GM21515 (cell line): ENCODE data around the gene RGS11.
"Not testable (repeated sequence)": the region's sequence is repeated elsewhere in the genome, so short reads cannot be mapped to it uniquely, and the experiment has no call there.

Experiments used
- ATAC-seq: cut with Tn5 transposase; IDR thresholded peaks from one replicate; pipeline ENCODE4 v1.9.1; 2021; ENCODE audit not compliant: unreplicated experiment

Gene RGS11

DNA sequence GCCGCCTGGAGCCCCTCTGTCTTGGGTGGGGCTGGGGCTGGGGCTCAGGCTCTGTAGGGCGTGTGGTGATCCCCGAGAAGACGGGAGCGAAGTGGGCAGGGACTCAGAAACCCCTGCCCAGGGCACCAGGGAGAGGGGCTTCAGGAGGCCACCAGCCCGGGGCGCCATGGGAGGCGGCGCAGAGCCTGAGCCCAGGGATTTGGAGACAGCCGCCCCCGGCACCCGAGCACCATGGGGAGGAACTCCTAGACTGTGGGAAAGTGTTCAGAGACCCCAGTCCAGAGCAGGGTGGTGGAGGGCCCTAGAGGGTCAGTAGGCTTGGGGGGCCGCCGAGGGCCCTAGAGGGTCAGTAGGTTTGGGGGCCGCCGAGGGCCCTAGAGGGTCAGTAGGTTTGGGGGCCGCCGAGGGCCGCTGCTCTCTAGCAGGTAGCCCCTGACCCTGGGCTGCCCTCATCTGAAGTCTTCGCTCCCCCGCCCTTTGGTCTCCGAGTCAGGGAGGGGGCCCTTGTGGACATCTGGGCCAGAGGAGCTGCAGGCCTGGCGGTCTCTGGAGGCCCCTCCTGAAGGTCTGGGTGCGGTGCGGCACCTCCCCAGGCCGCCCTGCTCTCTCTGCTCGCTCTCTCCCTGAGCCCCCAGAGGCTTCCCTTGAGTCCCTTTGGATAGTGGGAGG, 5.4 kb upstream of the RGS11 start:
- ATAC-seq, result no peak

DNA sequence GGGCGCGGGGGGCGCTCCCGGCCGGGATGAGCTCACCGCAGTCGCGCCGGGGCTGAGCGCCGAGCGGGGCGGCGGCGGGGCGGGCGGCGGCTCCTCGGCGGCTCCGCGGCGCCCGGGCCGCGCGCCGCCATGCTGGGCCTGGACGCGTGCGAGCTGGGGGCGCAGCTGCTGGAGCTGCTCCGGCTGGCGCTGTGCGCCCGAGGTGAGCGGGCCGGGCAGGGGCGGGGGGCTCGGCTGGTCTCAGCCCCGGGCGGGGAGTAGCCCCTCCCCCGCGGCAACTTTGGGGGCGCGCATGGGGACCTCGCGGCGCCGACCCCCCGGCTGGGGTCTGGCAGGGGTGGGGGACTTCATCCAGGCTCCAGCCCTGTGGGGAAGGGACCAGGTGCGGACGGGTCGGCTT, 4.8 kb upstream of the RGS11 start, which contains the start of gene ARHGDIG:
Gene ARHGDIG (plus strand): TSS at position 40 of the 400 bp plus-strand sequence. CDS start 90 bp downstream, at position 130.
- no peak for ATAC-seq

DNA sequence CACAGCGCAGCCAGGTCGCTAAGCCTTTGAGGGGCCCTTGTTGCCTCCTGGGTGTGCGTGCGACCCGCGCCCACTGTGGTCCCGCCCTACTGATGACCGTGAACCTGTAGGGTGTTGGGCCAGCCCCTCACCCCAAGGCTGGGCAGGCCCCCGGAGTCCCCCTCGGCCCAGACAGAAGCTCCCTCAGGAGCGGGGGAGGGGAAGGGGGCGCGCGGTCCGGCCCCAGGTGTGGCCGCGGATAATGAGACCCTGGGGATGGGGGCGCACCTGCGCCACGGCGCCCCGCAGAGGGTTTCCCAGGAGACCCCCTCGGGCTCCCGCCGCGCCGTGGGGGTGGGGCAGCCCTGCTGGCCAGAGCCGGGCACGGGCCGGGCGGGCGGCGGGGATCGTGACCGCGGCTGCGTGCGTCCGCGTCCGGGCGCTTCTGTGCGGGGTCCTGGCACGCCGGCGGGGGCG, 4.3 kb upstream of the RGS11 start:
- no peak for ATAC-seq

DNA sequence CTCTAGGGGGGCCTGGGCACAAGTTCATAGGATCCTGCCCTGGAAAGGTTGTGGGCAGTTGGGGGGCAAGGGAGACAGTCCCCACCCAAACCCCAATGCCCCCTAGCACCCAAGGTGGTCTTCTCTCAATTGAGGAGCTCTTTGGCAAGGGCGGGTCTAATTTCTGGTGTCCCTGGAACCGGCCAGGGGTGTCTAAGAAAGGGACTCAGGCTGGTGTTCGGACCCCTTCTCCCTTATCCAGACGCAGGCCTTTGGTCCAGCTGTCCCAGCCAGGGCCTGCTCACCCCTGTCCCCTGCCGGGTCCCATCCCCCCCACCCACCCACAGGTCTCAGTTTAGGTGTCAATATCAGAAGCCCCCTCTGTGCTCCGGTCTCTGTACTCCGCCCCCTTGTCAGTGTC, 3.8 kb upstream of the RGS11 start:
- no peak for ATAC-seq

DNA sequence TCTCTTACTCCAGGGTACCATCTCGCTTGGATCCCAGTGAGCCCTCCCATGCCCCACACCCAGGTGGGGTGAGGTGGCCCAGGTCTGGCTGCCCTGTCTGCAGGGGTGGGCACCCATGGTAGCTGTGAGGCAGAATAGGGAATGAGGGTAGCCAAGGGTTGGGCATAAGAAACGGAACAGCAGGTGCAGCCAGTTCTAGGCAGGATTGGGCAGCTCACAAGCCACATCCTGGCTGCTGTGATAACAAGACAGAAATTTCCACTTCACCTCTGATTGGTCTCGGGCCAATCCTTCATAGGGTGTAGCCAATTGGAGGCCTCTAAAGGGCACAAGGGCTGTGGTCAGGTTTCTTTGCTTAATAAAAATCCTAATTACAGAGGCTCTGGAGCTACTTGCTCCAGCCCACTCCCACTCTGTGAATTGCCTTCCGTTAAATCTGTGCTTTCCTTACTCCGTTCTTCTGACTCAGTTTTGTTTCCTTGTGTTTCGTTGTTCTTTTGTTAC, 3.2 kb upstream of the RGS11 start:
- no peak for ATAC-seq

DNA sequence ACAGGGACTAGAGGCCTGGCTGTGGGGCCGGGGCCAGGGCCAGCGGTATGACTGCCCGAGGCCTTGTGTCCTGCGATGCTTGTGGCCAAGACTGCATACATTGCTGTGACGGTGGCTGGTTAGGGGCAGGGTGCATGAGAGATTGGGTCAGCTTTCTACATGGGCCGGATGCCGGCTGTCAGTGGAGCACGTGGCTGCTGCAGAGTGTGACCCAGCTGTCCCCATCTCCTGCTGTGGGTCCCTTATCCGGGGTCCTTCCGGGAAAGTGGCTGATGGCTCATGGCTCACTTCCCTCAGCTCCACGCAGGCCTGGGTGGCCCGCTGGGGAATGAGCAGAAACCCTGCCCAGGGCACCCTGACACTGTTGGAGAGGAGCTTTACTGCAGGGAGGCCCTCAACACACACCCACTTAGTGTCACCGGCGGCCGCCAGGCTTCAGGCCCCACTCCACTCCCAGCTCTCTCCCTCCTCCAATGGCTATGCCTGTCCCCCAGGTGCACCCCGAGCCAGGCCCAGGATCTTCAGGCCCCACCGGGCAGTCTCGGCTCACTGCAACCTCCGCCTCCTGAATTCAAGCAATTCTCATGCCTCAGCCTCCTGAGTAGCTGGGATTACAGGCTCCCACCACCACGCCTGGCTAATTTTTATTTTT, 808 bp upstream of the RGS11 start:
- no peak for ATAC-seq

DNA sequence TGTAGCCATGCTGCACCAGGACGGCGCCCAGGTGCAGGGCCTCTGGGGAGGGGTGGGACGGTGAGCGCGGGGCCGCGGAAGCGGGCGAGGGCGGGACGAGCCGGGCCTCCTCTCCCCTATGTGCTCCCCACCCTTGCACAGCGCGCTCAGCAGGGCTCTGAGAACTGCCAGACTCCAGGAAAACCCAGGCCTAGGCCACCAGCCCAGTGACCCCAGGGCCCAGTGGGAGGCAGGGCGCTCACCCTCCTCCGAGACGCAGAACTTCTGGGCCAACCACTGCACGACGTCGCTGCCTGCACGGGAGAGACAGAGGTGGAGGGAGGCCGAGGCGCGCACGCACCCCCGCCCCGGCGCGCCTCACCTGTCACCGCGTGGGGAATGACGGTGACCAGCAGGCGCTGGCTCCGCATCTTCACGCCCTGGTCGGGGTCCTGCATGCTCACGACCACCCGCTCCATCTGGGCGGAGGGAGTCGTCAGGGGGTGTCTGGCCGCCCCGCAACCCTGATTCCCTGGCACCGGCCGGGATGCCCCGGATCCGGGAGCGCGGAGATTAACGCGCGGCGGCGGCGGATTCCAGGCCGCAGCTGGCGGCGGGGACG, 603 bp downstream of the RGS11 start:
- no peak for ATAC-seq

DNA sequence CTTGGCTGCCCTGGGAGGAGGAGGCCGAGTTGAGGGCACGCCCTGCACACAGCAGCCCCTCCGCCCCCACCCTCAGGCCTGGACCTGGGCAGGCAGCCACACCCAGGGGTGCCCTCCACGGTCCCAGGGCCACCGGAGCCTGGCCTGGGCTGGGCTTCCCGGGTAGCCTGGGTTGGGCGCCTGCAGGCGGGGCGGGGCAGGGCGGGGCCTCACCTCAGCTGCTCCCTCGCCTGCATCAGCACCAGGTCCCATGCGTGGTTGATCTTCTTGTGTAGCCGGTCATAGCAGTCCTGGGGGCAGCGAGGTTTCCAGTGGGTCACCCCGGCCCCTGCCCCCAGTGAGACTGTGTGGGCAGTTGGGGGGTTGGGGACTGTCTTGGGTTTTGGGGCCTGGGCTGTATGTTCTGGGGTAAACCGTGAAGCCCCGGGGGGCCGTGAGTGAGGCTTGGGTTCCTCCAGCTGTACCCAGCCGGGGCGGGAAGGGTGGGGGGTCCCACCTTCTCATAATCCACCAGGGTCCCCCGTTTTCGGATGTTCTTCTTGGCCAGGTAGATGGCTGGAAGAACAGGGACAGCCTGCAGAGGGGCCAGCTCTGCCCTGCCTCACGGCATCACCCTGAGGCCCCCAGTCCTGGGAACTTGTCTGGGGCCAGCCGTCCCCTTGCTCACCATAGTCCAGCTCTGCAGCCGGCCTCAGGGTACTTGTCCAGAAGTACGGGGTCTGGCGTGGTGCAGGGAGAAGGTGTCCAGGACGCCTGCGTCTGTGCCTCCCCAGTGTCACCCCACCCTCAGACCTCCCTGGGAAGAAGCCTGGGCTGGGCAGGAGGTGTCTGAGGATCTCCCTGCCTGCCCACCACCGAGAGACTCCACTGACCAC, 2.0 kb downstream of the RGS11 start:
- ATAC-seq, result no peak

DNA sequence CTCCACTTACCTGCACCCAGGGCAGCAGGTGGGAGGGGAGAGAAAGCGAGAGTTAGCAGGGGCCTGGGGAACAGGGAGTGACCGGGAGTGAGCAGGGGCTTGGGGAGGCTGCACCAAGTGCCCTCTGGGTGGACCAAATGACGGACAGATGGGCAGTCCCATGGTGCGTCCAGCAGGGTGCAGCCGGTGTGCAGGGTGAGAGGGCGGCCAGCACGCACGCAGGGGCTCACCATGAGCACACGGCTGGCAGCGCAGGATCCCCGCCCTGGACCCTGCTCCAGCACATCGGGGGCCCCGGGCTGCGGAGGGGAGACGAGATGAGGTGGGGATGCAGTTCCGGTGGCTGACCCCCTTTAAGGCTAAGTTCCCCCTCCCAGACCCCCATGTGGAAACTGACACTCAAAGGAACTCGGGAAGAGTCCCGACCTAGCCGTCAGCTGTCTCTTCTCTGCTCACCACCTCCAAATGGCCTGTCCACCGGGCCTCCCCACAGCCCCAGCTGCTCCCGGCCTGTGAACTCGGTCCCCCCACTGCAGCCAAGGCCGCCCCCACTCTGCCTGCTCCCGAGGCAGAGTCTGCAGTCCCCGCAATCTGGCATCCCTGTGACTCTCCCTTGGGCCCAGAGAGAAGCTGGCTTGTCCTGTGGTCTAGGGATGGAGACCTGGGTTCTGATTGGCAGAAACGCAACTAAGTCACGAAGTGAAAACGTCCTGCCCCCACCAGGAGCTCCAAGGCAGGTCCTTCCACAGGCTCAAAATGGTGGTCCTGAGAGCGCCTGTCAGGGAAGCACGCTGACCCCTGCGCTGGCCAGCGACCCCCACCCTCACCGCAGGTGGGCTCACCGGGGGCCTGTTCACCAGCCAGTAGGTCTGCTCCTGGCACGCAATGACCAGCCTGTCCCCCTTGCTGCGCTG, 2.9 kb downstream of the RGS11 start:
- no peak for ATAC-seq

DNA sequence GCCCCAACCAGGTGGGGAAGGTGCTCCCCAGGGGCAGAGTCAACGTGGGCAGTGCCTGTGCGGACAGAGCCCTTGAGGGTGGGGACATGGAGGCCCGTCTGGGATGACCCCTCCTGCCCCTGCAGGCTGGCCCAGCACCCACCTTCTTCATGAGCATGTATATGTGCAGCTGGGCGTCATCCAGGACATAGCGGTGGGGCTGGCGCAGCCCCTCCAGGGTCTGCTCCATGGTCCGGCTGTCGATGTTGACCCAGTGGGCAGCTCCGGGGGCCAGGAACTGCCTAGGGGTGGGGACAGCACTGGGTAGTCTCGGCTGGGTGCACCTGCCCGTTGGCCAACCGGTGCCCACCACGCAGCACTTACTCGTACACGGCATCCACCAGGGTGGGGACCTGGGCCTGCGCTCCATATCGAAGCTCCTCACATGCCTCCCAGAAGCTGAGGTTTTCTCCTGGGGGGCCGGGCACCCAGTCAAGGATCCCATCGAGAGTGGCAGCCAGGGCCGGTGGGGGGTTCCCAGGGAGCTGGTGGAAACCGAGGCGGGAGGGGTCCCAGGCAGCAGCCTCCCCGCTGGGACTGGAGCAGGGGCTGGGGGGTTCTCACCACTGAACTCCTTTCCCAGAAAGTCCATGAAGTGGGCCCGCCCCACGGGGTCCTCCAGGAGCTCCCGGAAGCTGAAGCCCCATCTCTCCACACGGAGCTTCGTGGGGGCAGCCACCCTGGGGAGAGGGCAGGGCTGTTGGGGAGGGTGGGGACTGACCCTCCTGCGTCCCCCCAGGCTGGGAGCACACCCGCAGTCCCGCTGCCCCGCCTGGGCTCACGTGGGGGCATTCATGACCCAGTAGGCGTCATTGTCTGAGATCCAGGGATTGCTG, 5.1 kb downstream of the RGS11 start:
- ATAC-seq, result no peak

DNA sequence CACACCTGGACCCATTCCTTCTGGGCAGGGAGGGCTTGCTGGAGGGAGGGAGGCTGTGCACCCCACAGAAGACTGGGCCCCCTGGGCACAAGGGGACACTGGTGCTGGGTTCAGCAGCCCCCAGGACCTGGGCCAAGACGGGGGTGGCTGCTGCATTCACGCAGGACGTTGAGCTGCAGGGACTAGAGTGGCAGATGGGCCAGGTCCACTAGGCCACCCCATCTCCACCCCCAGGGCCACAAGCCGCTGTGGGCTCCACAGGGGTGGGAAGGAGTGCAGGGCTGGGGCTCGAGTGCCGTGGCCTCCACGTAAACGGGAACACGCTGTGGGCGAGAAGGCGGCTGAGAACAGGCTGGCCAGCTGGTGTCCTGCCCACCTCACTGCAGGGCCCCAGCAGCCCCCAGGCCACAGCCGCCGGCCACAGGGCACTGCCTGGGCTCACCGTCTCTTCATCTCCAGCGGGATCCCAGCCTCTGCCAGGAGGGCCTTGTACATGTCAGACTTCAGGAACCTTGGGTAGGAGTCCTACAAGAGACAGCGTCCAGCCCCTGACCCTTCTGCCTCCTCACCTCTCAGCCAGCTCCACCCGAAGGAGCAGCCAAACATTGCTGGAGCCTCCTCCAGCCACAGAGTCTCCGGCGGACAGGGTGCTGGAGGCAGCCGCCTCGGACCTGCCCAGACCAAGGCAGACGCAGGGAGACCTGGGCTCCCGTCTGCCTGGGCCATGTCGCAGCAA, 6.5 kb downstream of the RGS11 start:
- ATAC-seq, result no peak

DNA sequence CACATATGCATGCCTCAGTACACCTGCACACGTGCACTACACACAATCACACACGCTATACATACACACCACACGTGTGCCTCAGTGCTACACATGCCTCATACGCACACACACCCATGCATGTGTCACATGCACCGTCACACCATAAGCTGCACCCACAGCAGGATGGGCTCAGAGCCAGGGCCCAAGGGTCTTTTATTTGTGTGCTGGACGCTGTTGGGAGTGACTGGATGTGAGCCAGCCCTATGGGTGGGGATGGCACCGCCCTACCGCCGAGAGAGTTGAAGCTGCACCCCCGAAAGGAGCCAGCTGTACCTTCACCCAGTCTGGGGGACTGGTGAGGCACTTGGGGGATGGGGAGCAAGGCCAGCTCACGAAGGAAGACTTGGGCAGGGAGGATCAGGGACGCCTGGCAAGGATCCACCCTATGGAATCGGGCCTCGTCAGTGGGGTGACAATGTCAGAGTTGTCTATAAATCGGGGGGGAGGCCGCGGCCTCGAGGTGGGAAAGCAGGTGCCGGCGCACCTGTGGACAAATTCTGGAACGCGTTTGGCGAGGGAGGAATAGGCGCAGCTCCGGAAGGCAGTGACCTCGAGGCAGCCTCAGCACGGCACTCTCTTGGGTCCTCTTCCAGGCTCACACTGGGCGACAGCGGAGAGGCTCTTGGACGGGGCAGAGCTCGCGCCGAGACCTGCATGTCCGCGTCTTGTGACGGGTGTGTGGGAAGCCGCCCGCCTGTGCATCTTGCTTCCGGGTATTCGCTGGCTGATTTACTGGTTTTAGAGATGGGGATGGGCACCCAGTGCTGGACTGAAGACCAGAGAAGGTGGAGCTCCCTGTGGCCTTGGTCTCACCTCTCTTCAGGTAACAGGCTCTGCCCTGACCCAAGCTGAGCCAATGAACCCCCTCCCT, 7.3 kb downstream of the RGS11 start:
- no peak for ATAC-seq

DNA sequence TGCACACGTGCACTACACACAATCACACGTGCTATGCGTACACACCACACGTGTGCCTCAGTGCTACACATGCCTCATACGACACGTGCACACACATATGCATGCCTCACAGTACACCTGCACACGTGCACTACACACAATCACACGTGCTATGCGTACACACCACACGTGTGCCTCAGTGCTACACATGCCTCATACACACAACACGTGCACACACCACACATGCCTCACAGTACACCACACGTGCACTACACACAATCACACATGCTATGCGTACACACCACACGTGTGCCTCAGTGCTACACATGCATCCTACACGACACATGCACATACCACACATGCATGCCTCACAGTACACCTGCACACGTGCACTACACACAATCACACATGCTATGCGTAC, 8.2 kb downstream of the RGS11 start:
- not testable (repeated sequence) for ATAC-seq

DNA sequence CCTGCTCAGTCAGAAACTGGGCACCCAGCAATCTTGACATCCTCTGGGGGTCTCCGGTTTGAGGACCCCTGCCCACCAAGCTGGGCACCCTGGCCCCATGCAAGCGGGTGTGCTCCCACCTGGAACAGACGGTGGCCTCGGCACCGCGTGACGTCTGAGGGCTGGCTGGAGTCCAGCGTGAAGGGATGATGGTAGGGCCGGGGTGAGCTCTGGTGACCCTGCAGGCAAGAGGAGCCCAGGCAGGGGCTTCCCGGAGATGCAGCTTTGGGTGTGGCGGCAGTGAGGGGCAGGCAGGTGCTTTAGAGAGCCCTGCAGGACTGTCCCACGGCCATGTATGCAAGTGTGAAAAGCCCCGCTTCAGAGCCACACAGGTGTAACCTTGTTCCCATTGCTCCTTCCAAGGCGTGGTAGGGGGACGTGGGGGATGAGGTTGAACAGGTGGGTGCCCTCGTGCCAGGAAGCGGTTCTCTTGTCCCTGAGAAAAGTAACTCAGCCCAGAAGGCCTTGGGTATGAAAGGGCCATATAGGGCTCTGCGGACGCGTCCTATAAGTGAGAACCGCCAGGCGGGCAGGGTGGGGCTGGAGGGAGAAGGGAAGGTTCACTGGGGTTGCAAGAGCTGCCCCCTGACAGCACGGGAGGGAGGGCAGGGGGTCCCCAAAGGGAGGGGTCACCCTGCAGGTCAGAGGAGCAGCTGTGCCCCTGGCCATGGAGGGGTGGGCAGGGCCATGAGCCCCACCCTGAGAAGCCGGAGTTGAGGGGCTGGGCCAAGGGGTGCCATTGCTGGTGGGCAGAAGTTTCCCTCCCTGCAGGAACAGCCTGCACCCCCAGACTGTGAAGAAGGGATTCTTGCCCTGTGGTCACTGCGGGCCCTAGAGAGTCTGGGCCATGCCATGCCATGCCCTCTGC, 9.2 kb downstream of the RGS11 start:
- no peak for ATAC-seq

DNA sequence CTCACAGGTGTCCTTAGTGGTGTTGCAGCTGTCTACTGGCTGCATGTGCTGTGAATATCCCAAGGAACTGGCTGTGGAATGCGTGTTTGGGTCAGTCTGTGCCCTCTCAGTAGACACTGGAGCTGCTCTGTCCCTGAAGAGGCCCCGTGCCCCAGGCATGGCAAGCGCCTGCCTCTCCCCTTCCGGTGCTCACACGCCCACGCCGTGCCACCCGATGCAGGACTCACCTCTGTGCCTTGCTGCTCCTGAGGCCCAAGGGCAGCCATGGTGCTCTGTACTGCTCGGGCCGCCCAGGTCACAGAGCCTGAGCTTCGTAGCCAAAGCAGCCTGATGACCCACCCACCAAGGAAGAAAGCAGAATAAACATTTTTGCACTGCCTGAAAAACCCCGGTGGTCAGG, 10.0 kb downstream of the RGS11 start:
- no peak for ATAC-seq

DNA sequence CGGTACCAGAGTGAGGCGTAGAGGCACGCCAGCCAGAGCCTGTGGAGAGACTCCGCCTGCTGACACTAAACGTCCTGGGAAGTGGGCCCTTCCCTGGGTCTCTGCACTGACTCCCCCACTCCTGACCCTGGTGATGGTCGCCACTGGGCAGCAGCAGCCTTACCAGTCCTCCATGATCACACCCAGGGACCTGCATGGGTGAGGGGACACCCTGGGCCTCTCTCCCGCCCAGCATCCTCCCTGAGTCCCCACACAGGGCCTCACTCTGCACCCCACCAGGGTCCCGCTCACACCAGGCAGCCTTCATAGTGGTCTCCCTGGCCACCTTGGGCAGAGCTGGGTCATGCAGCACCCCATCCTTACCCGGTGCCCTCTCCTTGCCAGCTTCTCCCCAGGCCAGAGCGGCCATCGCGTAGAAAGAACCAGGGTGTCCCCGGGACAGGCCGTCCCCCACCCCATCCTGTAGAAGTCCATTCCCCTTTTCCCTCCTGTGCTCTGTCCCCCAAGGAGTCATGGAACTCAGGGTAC, 10.7 kb downstream of the RGS11 start:
- ATAC-seq, result no peak
